ENCODE results near the gene FDXR. TPM values are rescaled to one million over a fixed set of nuclear protein-coding genes. Genes with fewer than 3 reads are reported as not detected.

FDXR gene
- total RNA-seq, 1 donor from 2014 or later = 11.2 TPM

DNA sequence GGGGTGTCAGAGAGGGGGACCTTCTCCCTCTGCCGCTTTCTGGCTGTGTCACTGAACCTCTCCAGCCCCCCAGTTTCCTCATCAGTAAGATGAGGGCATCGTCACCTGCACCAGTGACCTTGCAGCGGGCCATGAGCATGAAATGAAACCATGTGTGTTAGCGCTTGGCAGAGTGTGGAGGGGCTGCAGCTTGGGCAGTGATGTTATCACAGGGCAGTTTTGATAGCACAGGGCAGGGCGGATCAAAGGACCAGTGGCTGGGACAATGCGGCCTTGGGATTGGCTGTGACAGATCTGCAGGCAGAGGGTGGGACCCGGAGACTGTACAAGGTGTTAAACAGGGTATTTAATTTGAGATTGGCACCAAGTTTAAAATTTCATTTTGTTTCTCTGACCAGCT is 57.7 kb downstream of the FDXR start:
- TF ChIP-seq, protein P1, sequence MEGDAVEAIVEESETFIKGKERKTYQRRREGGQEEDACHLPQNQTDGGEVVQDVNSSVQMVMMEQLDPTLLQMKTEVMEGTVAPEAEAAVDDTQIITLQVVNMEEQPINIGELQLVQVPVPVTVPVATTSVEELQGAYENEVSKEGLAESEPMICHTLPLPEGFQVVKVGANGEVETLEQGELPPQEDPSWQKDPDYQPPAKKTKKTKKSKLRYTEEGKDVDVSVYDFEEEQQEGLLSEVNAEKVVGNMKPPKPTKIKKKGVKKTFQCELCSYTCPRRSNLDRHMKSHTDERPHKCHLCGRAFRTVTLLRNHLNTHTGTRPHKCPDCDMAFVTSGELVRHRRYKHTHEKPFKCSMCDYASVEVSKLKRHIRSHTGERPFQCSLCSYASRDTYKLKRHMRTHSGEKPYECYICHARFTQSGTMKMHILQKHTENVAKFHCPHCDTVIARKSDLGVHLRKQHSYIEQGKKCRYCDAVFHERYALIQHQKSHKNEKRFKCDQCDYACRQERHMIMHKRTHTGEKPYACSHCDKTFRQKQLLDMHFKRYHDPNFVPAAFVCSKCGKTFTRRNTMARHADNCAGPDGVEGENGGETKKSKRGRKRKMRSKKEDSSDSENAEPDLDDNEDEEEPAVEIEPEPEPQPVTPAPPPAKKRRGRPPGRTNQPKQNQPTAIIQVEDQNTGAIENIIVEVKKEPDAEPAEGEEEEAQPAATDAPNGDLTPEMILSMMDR (IDR thresholded peaks at IDR 0.05) = no peak
- DNase-seq (no peak), ATAC-seq (no peak)
- intact Hi-C loops (cut with DNase I) = no loop called here
- Histone ChIP-seq H3K9me3 (no peaks in the 10 kb centered on the region), H3K36me3 (peaks cover 14% of the 10 kb centered on the region), H3K27ac (no peak overlapping the region), H3K4me3 (no peak overlapping the region), H3K27me3 (no peaks in the 10 kb centered on the region), H3K4me1 (peaks cover 19% of the 10 kb centered on the region)

DNA sequence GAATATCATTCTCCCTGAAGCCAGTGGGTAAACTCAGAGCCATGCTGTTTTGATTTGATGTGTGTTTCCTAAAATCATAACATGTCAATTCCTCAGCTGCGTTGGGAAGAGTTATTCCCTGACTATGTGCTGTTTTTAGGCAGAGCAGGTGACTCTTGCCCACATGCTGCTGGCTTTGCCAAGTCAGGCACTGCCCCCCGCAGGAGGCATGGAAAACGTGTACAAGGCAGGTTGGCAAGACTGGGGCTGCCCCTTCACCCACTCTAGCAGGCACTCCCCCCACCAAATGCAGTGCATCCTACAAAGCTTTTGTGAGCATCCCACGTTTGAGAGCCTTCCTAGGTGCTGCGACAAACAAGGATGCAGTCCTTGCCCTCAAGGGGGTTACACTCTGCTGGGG is 58.3 kb downstream of the FDXR start:
- H3K27me3 ChIP-seq = no peaks in the 10 kb centered on the region
- no peak overlapping the region for H3K27ac ChIP-seq
- no peaks in the 10 kb centered on the region for H3K9me3 ChIP-seq
- TF ChIP-seq, protein P1 (IDR thresholded peaks at IDR 0.05) = no peak
- intact Hi-C loops (cut with DNase I) = no loop called here
- no peak overlapping the region for H3K4me3 ChIP-seq
- ATAC-seq (no peak), DNase-seq (no peak)
- peaks cover 19% of the 10 kb centered on the region for H3K4me1 ChIP-seq
- peaks cover 8% of the 10 kb centered on the region for H3K36me3 ChIP-seq

Other genes starting within 250 kb of the FDXR start
- gene CD300E, start 249.3 kb downstream of the FDXR start, total RNA-seq = 6.5 TPM
- 38.0 TPM for gene CD300LF, start 160.1 kb downstream of the FDXR start, total RNA-seq
- 6.8 TPM for gene RAB37, start 135.7 kb downstream of the FDXR start, total RNA-seq
- 28.4 TPM for gene NHERF1, start 124.4 kb downstream of the FDXR start, total RNA-seq
- 40.8 TPM for gene NAT9, start 96.6 kb downstream of the FDXR start, total RNA-seq
- not detected for gene GRIN2C, start 13.1 kb downstream of the FDXR start, total RNA-seq
- not detected for gene FADS6, start 20.6 kb upstream of the FDXR start, total RNA-seq
- not detected for gene USH1G, start 50.3 kb upstream of the FDXR start, total RNA-seq
- not detected for gene OTOP2, start 51.3 kb upstream of the FDXR start, total RNA-seq
- not detected for gene OTOP3, start 62.9 kb upstream of the FDXR start, total RNA-seq
- 33.5 TPM for gene HID1, start 99.8 kb upstream of the FDXR start, total RNA-seq
- 21.8 TPM for gene CDR2L, start 114.6 kb upstream of the FDXR start, total RNA-seq
- gene MRPL58, start 139.7 kb upstream of the FDXR start, total RNA-seq = 21.6 TPM
- 155 TPM for gene ATP5PD, start 174.0 kb upstream of the FDXR start, total RNA-seq
- 25.3 TPM for gene KCTD2, start 174.2 kb upstream of the FDXR start, total RNA-seq
- 40.5 TPM for gene SLC16A5, start 215.0 kb upstream of the FDXR start, total RNA-seq
- 18.0 TPM for gene ARMC7, start 237.0 kb upstream of the FDXR start, total RNA-seq